B cell (primary cell): ENCODE results near the gene ARPP21. TPM values are rescaled to one million over a fixed set of nuclear protein-coding genes. Genes with fewer than 3 reads are reported as not detected.

Experiments used
- ATAC-seq: fragments of 200-7000 bp; cut with Tn5 transposase; one replicate; pipeline ENCODE4 v1.10.0; 2021; ENCODE audit warnings: low read depth, mild to moderate bottlenecking, moderate number of reproducible peaks, moderate library complexity
- CTCF ChIA-PET: fragments of 350-600 bp; sonication (Branson Sonifier 250); formaldehyde crosslinking; loops from one replicate; lab custom pipeline; 2021; ENCODE audit warnings: antibody characterized with exemption, inconsistent platforms; lab: Charles Lee
- POLR2A ChIA-PET: fragments of 350-600 bp; sonication (Branson Sonifier 250); formaldehyde crosslinking; loops from one replicate; lab custom pipeline; 2021; ENCODE audit warnings: antibody characterized with exemption; lab: Charles Lee
- DNase-seq: peaks from one replicate; pipeline ENCODE4 v3.0.0; 2013
- H2AFZ ChIP-seq: 2 replicates; pipeline ENCODE4 v1.6.1; 2012; ENCODE audit warnings: mild to moderate bottlenecking, low read depth, low read length; ENCODE audit not compliant: insufficient read depth, poor library complexity, severe bottlenecking
- H3K27ac ChIP-seq, 2 donors: 1 replicate in 1 of 2; 2 replicates in 1 of 2; pipeline ENCODE4 v1.5.1; 2012 to 2013; ENCODE audit warnings: low read length in 2 of 2, mild to moderate bottlenecking in 2 of 2, moderate library complexity in 1 of 2
- H3K27me3 ChIP-seq, 4 experiments: fragments of 200-600 bp in 1 of 4; sonication (generic) in 1 of 4; replicated peaks in 1 of 4; 1 replicate in 2 of 4; 2 replicates in 2 of 4; pipeline versions ENCODE4 v1.6.1 to v1.7.0; 2013 to 2016; ENCODE audit warnings: low read length in 3 of 4, mild to moderate bottlenecking in 2 of 4, mixed read lengths in 1 of 4, moderate library complexity in 1 of 4; ENCODE audit not compliant: insufficient read depth in 4 of 4, control insufficient read depth in 3 of 4; ENCODE audit errors: control extremely low read depth in 1 of 4
- H3K36me3 ChIP-seq, 2 experiments: replicated peaks in 1 of 2; 1 replicate in 1 of 2; 2 replicates in 1 of 2; pipeline versions ENCODE4 v1.6.1 to v1.7.1; 2013; ENCODE audit warnings: low read length in 1 of 2; ENCODE audit not compliant: insufficient read depth in 2 of 2, control insufficient read depth in 1 of 2; ENCODE audit errors: control extremely low read depth in 1 of 2, extremely low read depth in 1 of 2
- H3K4me1 ChIP-seq, 2 donors: fragments of 200-600 bp in 1 of 2; sonication (generic) in 1 of 2; 1 replicate in 1 of 2; 2 replicates in 1 of 2; pipeline versions ENCODE4 v1.5.1 to v1.6.1; 2013 to 2017; ENCODE audit warnings: low read length in 2 of 2; ENCODE audit not compliant: control insufficient read depth in 2 of 2, insufficient read depth in 2 of 2
- H3K4me2 ChIP-seq: replicated peaks from 2 replicates; pipeline ENCODE3; 2012; ENCODE audit warnings: mild to moderate bottlenecking, low read depth, low read length; ENCODE audit not compliant: poor library complexity, severe bottlenecking
- H3K4me3 ChIP-seq, 5 experiments: fragments of 200-600 bp in 1 of 5; sonication (generic) in 1 of 5; 1 replicate in 3 of 5; 2 replicates in 2 of 5; pipeline versions ENCODE4 v1.5.1 to v1.7.0; 2011 to 2016; ENCODE audit warnings: low read length in 4 of 5, mild to moderate bottlenecking in 4 of 5, low read depth in 2 of 5, control low read depth in 1 of 5, moderate library complexity in 1 of 5; ENCODE audit not compliant: insufficient read depth in 1 of 5; ENCODE audit errors: control extremely low read depth in 1 of 5, extremely low read depth in 1 of 5
- H3K79me2 ChIP-seq: fragments of 200-600 bp; sonication (generic); one replicate; pipeline ENCODE4 v1.6.0; 2016; ENCODE audit warnings: low read length; ENCODE audit not compliant: control insufficient read depth, insufficient read depth
- H3K9ac ChIP-seq: fragments of 200-600 bp; sonication (generic); 2 replicates; pipeline ENCODE4 v1.6.1; 2017; ENCODE audit warnings: mild to moderate bottlenecking, low read length, moderate library complexity
- H3K9me3 ChIP-seq, 3 donors: one replicate each; pipeline versions ENCODE4 v1.6.1 to v1.7.1; 2013; ENCODE audit warnings: low read length in 2 of 3; ENCODE audit not compliant: control insufficient read depth in 2 of 3, insufficient read depth in 1 of 3; ENCODE audit errors: control extremely low read depth in 1 of 3
- H4K20me1 ChIP-seq: 2 replicates; pipeline ENCODE4 v1.6.0; 2012; ENCODE audit warnings: mild to moderate bottlenecking, low read length; ENCODE audit not compliant: insufficient read depth, control insufficient read depth, poor library complexity, severe bottlenecking
- H3K27ac Mint-ChIP-seq: one replicate; pipeline ENCODE4 v1.8.0; 2021; ENCODE audit warnings: mixed read lengths
- H3K27me3 Mint-ChIP-seq: one replicate; pipeline ENCODE4 v1.8.0; 2021; ENCODE audit warnings: mixed read lengths
- H3K4me1 Mint-ChIP-seq: one replicate; pipeline ENCODE4 v1.8.0; 2021; ENCODE audit warnings: mixed read lengths
- H3K4me3 Mint-ChIP-seq: one replicate; pipeline ENCODE4 v1.8.0; 2021; ENCODE audit warnings: mixed read lengths
- H3K9me3 Mint-ChIP-seq: one replicate; pipeline ENCODE4 v1.8.0; 2022; ENCODE audit warnings: mixed read lengths; ENCODE audit not compliant: insufficient read depth
- EZH2 ChIP-seq: IDR thresholded peaks from 2 replicates; pipeline ENCODE4 v1.6.1; 2012; ENCODE audit warnings: borderline replicate concordance, low read depth, mild to moderate bottlenecking, moderate library complexity, low read length; ENCODE audit not compliant: insufficient read depth, poor library complexity, severe bottlenecking
- WGBS: methylation state at CpG from one replicate; pipeline ENCODE4 v1.1.5; 2013; ENCODE audit warnings: missing lambda C conversion rate; ENCODE audit not compliant: insufficient coverage; 5-methylcytosine and 5-hydroxymethylcytosine counted together
- intact Hi-C: fragments of 100-400 bp; cut with micrococcal nuclease; formaldehyde crosslinking; loops from one replicate; pipeline ENCODE4 v1.10.0; 2022
- polyA minus RNA-seq: library from RNA; depleted of rRNA, polyadenylated mRNA; stranded (reverse); fragments of >200 nt; gene quantifications from 2 replicates; pipeline ENCODE4 v1.2.3, GENCODE V29; 2012
- polyA plus RNA-seq: library from polyadenylated mRNA; depleted of rRNA; stranded (reverse); fragments of >200 nt; gene quantifications from 2 replicates; pipeline ENCODE4 v1.2.3, GENCODE V29; 2012
- total RNA-seq, 2 donors: library from RNA; stranded (reverse); fragments of 120-200 nt in 1 of 2; gene quantifications; 1 replicate in 1 of 2; 2 replicates in 1 of 2; pipeline versions ENCODE4 v1.2.3 to v1.2.4, GENCODE V29; 2013 to 2022
- TF ChIP-seq, protein P1 (sequence below): fragments of 200-600 bp; IDR thresholded peaks from one replicate; pipeline ENCODE4 v1.8.0; 2022; ENCODE audit warnings: antibody characterized with exemption, mild to moderate bottlenecking

The ARPP21 gene
- total RNA-seq, result not detected in 2 replicates
- total RNA-seq (2013), result 4.9 TPM
- 0.10 TPM in 1 of 2 replicates, not detected in the other for polyA plus RNA-seq
- 0.57 TPM in 1 of 2 replicates, not detected in the other for polyA minus RNA-seq

DNA sequence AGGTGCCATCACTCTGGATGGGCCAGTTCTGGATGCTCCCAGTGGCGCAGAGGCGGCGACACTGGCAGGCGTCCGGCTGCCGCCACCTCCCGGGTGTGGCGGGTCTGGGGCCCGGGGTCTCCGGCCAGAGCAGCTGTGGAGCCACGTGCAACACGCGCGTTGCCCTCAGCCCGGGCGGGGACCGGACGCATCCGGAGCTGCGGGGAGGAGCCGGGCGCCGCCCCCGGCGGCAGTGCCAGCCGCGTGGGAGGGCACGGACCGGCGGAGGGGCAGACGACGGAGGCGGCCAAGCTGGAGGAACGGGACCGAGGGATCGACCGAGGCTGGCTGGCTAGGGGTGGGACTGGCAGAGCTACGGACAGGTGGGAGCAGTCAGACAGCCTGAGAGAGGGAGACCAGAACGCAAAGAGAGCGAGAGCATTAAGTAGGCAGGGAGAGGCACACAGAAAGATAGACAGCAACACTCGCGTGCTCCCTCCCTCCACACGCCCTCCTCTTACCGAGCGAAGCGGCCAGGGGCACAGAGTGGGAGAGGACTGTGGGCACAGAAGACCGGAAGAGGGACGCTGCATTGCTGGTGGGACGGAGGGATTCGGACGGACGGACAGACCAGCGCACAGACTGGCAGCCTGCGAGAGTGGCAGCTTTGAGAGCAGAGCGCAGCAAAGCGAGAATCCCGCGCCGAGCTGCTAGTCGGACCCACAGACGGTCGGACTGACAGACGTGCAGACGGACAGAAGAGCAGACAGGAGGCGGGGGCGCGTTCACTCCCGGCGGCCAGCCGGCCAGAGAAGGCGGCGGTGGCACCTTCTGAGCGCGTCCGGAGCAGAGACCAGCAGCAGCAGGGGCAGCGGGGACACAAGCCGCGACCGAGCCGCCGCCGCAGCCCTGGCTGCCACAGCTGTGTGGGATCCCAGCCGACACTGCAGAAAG lies at the start of gene ARPP21:
Gene ARPP21, plus strand, starts transcription at position 272 of the 933 bp plus-strand sequence. CDS start 42,227 bp downstream, outside the sequence.
- no peaks in the 10 kb centered on the region for H3K9me3 Mint-ChIP-seq
- Histone ChIP-seq H3K9ac (peak within 1 kb of the TSS; percentile 36), H3K79me2 (no peaks in the 10 kb centered on the region), H2AFZ (peak within 1 kb of the TSS; percentile 71), H3K4me1 (peaks cover 3 to 21% of the 10 kb centered on the region in 2 donors), H4K20me1 (no peaks in the 10 kb centered on the region), H3K27ac (no peak within 1 kb of the TSS), H3K4me2 (peak within 1 kb of the TSS; percentile 70), H3K9me3 (peaks cover 0 to 9% (median 0%) of the 10 kb centered on the region in 3 donors), H3K36me3 (no peaks in the 10 kb centered on the region), H3K4me3 (peak within 1 kb of the TSS; percentile 2 to 45 (median 43)), H3K27me3 (peaks cover 0 to 19% (median 11%) of the 10 kb centered on the region in 4 experiments)
- peaks cover 33% of the 10 kb centered on the region for H3K27me3 Mint-ChIP-seq
- no peak for TF ChIP-seq EZH2
- TF ChIP-seq, protein P1, sequence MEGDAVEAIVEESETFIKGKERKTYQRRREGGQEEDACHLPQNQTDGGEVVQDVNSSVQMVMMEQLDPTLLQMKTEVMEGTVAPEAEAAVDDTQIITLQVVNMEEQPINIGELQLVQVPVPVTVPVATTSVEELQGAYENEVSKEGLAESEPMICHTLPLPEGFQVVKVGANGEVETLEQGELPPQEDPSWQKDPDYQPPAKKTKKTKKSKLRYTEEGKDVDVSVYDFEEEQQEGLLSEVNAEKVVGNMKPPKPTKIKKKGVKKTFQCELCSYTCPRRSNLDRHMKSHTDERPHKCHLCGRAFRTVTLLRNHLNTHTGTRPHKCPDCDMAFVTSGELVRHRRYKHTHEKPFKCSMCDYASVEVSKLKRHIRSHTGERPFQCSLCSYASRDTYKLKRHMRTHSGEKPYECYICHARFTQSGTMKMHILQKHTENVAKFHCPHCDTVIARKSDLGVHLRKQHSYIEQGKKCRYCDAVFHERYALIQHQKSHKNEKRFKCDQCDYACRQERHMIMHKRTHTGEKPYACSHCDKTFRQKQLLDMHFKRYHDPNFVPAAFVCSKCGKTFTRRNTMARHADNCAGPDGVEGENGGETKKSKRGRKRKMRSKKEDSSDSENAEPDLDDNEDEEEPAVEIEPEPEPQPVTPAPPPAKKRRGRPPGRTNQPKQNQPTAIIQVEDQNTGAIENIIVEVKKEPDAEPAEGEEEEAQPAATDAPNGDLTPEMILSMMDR, result no peak
- H3K27ac Mint-ChIP-seq, result no peak within 1 kb of the TSS
- H3K4me1 Mint-ChIP-seq, result peaks cover 27% of the 10 kb centered on the region
- DNase-seq, result peak; percentile 33
- intact Hi-C loops, result no loop called here
- peak within 1 kb of the TSS; percentile 87 for H3K4me3 Mint-ChIP-seq
- ChIA-PET POLR2A (no interaction called here), CTCF (no interaction called here)
- peak; percentile 45 for ATAC-seq
- 2% methylated on average over 75 of the region's 83 CpGs for whole genome bisulfite sequencing
